Ovary (tissue), 9 donors: Measurements from ENCODE around the gene SH3RF1. TPM values are rescaled to one million over a fixed set of nuclear protein-coding genes. Genes with fewer than 3 reads are reported as not detected.
"Not testable (repeated sequence)": the region's sequence is repeated elsewhere in the genome, so short reads cannot be mapped to it uniquely, and the experiment has no call there.

Experiments
- DNase-seq, 5 donors: peaks; one replicate each; pipeline ENCODE4 v3.0.0-alpha.2; 2019 to 2020
- H3K27ac ChIP-seq, 2 donors: fragments of 200-600 bp; one replicate each; pipeline versions ENCODE4 v1.5.1 to v1.8.0; 2019 to 2022
- H3K27me3 ChIP-seq: fragments of 200-600 bp; one replicate; pipeline ENCODE4 v1.8.0; 2022
- H3K36me3 ChIP-seq: fragments of 200-600 bp; sonication (generic); one replicate; pipeline ENCODE4 v1.5.1; 2019
- H3K4me1 ChIP-seq: one replicate; pipeline ENCODE4 v1.8.1; 2013; ENCODE audit warnings: mild to moderate bottlenecking, moderate library complexity; ENCODE audit not compliant: insufficient read depth
- H3K4me3 ChIP-seq: fragments of 200-600 bp; sonication (generic); one replicate; pipeline ENCODE4 v1.5.1; 2017
- H3K9me3 ChIP-seq, 2 donors: fragments of 200-600 bp in 1 of 2; sonication (generic) in 1 of 2; one replicate each; pipeline versions ENCODE4 v1.5.1 to v1.8.1; 2013 to 2019; ENCODE audit warnings: mild to moderate bottlenecking in 1 of 2, moderate library complexity in 1 of 2
- EP300 ChIP-seq: sonication (generic); formaldehyde crosslinking; IDR thresholded peaks from one replicate; pipeline ENCODE4 v1.6.1; 2017; ENCODE audit warnings: antibody characterized with exemption
- POLR2A ChIP-seq: fragments of 450-650 bp; IDR thresholded peaks from one replicate; pipeline ENCODE4 v1.6.1; 2017; ENCODE audit warnings: antibody characterized with exemption, mild to moderate bottlenecking, moderate library complexity
- WGBS, 3 donors: extraction: QIAGEN DNeasy Blood & Tissue Kit in 1 of 3; methylation state at CpG; one replicate each; pipeline versions ENCODE4 v1.1.5 to v1.1.7; 2013 to 2017; 5-methylcytosine and 5-hydroxymethylcytosine counted together
- intact Hi-C, 4 donors: fragments of 100-400 bp; cut with DNase I; formaldehyde crosslinking; loops; one replicate each; pipeline versions ENCODE4 v1.11.0 to v1.15.1; 2022 to 2023
- polyA plus RNA-seq, 2 donors: library from polyadenylated mRNA; stranded (reverse); fragments of 200-250 nt in 1 of 2; fragments of 350-450 nt in 1 of 2; fragmentation: Illumina TruSeq in 1 of 2; extraction: RNeasy Lipid Tissue Mini Kit (QIAGEN cat#74804) in 1 of 2; gene quantifications; one replicate each; pipeline ENCODE4 v1.2.3, GENCODE V29; 2013 to 2014
- total RNA-seq, 7 donors: library from RNA; depleted of rRNA in 2 of 7; stranded (reverse); fragments of >200 nt in 2 of 7; fragmentation: NEBNext Ultra II Directional in 3 of 7; extraction: Animal tissue kit (Norgen Biotek cat#: 25700) in 3 of 7; gene quantifications; one replicate each; pipeline versions ENCODE4 v1.1.0 to v1.2.4, GENCODE V29; 2016 to 2023
- TF ChIP-seq, protein P1 (sequence below), 3 donors: fragments of 450-650 bp in 2 of 3; fragments of 200-600 bp in 1 of 3; IDR thresholded peaks; one replicate each; pipeline versions ENCODE4 v1.5.1 to v1.8.0; 2016 to 2022; ENCODE audit warnings: antibody characterized with exemption in 3 of 3, mild to moderate bottlenecking in 1 of 3
- donor health status: DM: no; HTN: no; CAD: no; lungs with moderate emphysema.
- donor health status: DM: no; HTN: no; CAD: no.
- donor health status: Bipolar disorder and iron deficiency.
- donor health status: DM: yes; HTN: yes; CAD: no.
- donor health status: DM: no; HTN: no; CAD: no.
- donor health status: DM: yes; HTN: yes; CAD: no.

Gene SH3RF1
- total and polyA plus RNA-seq, 9 donors, result 8.2 to 32.6 (median 22.3) TPM

DNA sequence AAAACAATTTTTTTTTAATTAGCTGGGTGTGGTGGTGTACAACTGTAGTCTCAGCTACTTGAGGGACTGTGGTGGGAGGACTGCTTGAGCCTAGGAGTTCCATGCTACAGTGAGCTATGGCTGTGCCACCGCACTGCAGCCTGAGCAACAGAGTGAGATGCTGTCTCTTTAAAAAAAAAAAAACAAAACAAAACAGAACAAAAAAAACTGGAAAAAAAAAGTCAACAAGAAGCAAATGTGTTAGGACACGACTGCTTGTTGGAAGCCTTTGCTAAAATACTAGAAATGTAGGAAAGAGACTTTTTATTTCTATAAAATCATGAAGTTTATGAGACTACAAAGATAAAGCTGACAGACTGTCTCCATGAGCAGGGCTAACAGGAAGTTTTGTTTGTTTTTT lies 87.2 kb downstream of the SH3RF1 start:
- 45 to 55% (median 48%) methylated on average over 2 of the region's 2 CpGs for WGBS, 3 donors
- peaks cover 16% of the 10 kb centered on the region for H3K4me1 ChIP-seq

GRCh38 chr4:169179609-169180521 lies 90.9 kb downstream of the SH3RF1 start:
- Histone ChIP-seq H3K9me3 (no peaks in the 10 kb centered on the region), H3K4me3 (no peak overlapping the region), H3K27ac (peak overlapping the region in 1 of 2 donors; percentile 42), H3K27me3 (no peaks in the 10 kb centered on the region), H3K36me3 (no peaks in the 10 kb centered on the region), H3K4me1 (peaks cover 14% of the 10 kb centered on the region)
- TF ChIP-seq POLR2A (no peak), EP300 (no peak)
- TF ChIP-seq, protein P1, sequence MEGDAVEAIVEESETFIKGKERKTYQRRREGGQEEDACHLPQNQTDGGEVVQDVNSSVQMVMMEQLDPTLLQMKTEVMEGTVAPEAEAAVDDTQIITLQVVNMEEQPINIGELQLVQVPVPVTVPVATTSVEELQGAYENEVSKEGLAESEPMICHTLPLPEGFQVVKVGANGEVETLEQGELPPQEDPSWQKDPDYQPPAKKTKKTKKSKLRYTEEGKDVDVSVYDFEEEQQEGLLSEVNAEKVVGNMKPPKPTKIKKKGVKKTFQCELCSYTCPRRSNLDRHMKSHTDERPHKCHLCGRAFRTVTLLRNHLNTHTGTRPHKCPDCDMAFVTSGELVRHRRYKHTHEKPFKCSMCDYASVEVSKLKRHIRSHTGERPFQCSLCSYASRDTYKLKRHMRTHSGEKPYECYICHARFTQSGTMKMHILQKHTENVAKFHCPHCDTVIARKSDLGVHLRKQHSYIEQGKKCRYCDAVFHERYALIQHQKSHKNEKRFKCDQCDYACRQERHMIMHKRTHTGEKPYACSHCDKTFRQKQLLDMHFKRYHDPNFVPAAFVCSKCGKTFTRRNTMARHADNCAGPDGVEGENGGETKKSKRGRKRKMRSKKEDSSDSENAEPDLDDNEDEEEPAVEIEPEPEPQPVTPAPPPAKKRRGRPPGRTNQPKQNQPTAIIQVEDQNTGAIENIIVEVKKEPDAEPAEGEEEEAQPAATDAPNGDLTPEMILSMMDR (IDR thresholded peaks at IDR 0.05), result no peak
- WGBS, 3 donors, result 24 to 33% (median 32%) methylated on average over 13 of the region's 13 CpGs
- intact Hi-C loops, result no loop called here
- no peak for DNase-seq

More for the DNA sequence above, 87.2 kb downstream of the SH3RF1 start:
- no peak overlapping the region for H3K4me3 ChIP-seq
- no peaks in the 10 kb centered on the region for H3K36me3 ChIP-seq
- no peaks in the 10 kb centered on the region for H3K9me3 ChIP-seq
- intact Hi-C loops, result no loop called here
- DNase-seq, result no peak
- TF ChIP-seq POLR2A, result no peak
- TF ChIP-seq, protein P1 (IDR thresholded peaks at IDR 0.05), result no peak
- TF ChIP-seq EP300, result no peak
- H3K27me3 ChIP-seq, result no peaks in the 10 kb centered on the region
- no peak overlapping the region for H3K27ac ChIP-seq

DNA sequence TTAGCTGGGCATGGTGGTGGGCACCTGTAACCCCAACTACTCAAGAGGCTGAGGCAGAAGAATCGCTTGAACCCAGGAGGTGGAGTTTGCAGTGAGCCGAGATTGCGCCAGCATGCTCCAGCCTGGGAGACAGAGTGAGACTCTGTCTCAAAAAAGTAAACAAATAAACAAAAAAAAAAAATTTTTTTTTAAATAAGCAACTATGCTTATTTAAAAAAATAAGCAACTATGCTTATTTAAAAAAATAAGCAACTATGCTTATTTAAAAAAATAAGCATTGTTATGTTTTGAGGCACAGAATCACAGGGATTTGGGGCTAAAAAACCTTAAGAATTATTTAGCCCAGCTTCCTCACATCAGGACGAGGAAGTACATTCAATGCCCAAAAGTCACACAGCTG lies 92.7 kb downstream of the SH3RF1 start:
- H3K4me1 ChIP-seq, H3K27me3 ChIP-seq, H3K4me3 ChIP-seq, H3K27ac ChIP-seq, H3K9me3 ChIP-seq, DNase-seq, H3K36me3 ChIP-seq, intact Hi-C loops: not testable (repeated sequence)
- WGBS, 3 donors, result 95 to 96% (median 96%) methylated on average over 4 of the region's 4 CpGs

DNA sequence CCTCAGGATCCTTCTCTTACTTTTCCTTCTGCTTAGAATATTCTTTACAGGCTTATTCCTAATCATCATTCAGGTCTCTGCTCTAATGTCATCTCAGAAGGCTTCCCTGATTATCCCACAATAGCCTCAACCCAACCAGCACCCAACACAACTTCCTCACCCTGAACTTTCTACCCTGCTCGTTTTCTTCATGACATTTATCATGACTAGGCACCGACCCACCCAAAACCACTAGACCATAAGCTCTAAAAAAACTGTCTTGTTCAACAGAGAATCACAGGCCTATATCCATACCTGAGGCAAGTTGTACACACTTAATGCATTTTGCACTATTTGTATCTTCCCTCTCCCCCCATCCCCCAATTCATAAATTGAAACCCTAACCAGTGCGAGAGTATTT lies 95.3 kb downstream of the SH3RF1 start:
- intact Hi-C loops, result no loop called here
- no peaks in the 10 kb centered on the region for H3K9me3 ChIP-seq
- no peak for DNase-seq
- WGBS, 3 donors, result 86 to 92% (median 90%) methylated on average over 3 of the region's 3 CpGs
- H3K27ac ChIP-seq, result no peak overlapping the region
- no peaks in the 10 kb centered on the region for H3K36me3 ChIP-seq
- no peak for TF ChIP-seq POLR2A
- TF ChIP-seq, protein P1 (IDR thresholded peaks at IDR 0.05), result no peak
- TF ChIP-seq EP300, result no peak
- H3K27me3 ChIP-seq, result no peaks in the 10 kb centered on the region
- no peak overlapping the region for H3K4me3 ChIP-seq
- peaks cover 7% of the 10 kb centered on the region for H3K4me1 ChIP-seq

- H3K36me3 ChIP-seq, result no peaks in the 10 kb centered on the region
- DNase-seq, result no peak
- intact Hi-C loops, result no loop called here
- no peak for TF ChIP-seq POLR2A
- TF ChIP-seq, protein P1 (IDR thresholded peaks at IDR 0.05), result no peak
- no peak for TF ChIP-seq EP300
- 94 to 96% (median 95%) methylated on average over 4 of the region's 4 CpGs for WGBS, 3 donors
- no peaks in the 10 kb centered on the region for H3K27me3 ChIP-seq
- H3K9me3 ChIP-seq, result no peaks in the 10 kb centered on the region
- H3K4me3 ChIP-seq, result no peak overlapping the region
- H3K4me1 ChIP-seq, result peaks cover 3% of the 10 kb centered on the region
- no peak overlapping the region for H3K27ac ChIP-seq
Measured at GRCh38 chr4:169175035-169175434, 95.7 kb downstream of the SH3RF1 start.
